Keratinocyte (primary cell): ENCODE results near the gene DCN. TPM values are rescaled to one million over a fixed set of nuclear protein-coding genes. Genes with fewer than 3 reads are reported as not detected.

Experiments used
- DNase-seq: peaks from one replicate; pipeline ENCODE4 v3.0.0-alpha.2; 2011; ENCODE audit warnings: low read depth, missing footprints, low spot score
- FAIRE-seq: peaks from 2 replicates; lab custom pipeline; 2011; peaks lifted over from hg19 to GRCh38; lab: Jason Lieb, UNC
- H2AFZ ChIP-seq: 2 replicates; pipeline ENCODE4 v1.6.0; 2012; ENCODE audit warnings: low read length, control low read depth, inconsistent platforms; ENCODE audit not compliant: control insufficient read depth
- H3K27ac ChIP-seq: 2 replicates; pipeline ENCODE4 v1.5.1; 2011; ENCODE audit warnings: low read length; ENCODE audit not compliant: control insufficient read depth, insufficient read depth
- H3K27me3 ChIP-seq: 3 replicates; pipeline ENCODE4 v1.6.0; 2011; ENCODE audit warnings: low read length; ENCODE audit not compliant: control insufficient read depth, insufficient read depth; ENCODE audit errors: extremely low read depth
- H3K36me3 ChIP-seq, 2 experiments: 2 replicates in 1 of 2; 3 replicates in 1 of 2; pipeline ENCODE4 v1.5.1; 2011; ENCODE audit warnings: low read length in 2 of 2, mild to moderate bottlenecking in 1 of 2; ENCODE audit not compliant: control insufficient read depth in 2 of 2, insufficient read depth in 2 of 2; ENCODE audit errors: extremely low read depth in 1 of 2
- H3K4me1 ChIP-seq: 3 replicates; pipeline ENCODE4 v1.5.1; 2011; ENCODE audit warnings: low read length; ENCODE audit not compliant: control insufficient read depth, insufficient read depth; ENCODE audit errors: extremely low read depth
- H3K4me2 ChIP-seq: 3 replicates; pipeline ENCODE4 v1.6.0; 2011; ENCODE audit warnings: low read depth, low read length; ENCODE audit not compliant: control insufficient read depth, insufficient read depth; ENCODE audit errors: extremely low read depth
- H3K4me3 ChIP-seq, 3 experiments: fragments of 200-600 bp in 1 of 3; sonication (generic) in 1 of 3; 2 replicates in 2 of 3; 3 replicates in 1 of 3; pipeline ENCODE4 v1.5.1; 2011 to 2016; ENCODE audit warnings: low read length in 3 of 3, mild to moderate bottlenecking in 3 of 3, control low read depth in 2 of 3, inconsistent platforms in 1 of 3, low read depth in 1 of 3, mixed read lengths in 1 of 3, mixed run types in 1 of 3, moderate library complexity in 1 of 3; ENCODE audit not compliant: control insufficient read depth in 2 of 3, insufficient read depth in 2 of 3; ENCODE audit errors: extremely low read depth in 1 of 3
- H3K79me2 ChIP-seq: 2 replicates; pipeline ENCODE4 v1.6.0; 2012; ENCODE audit warnings: low read length; ENCODE audit not compliant: control insufficient read depth, insufficient read depth
- H3K9ac ChIP-seq: 3 replicates; pipeline ENCODE4 v1.6.0; 2011; ENCODE audit warnings: low read length; ENCODE audit not compliant: control insufficient read depth, insufficient read depth; ENCODE audit errors: extremely low read depth
- H3K9me1 ChIP-seq: 3 replicates; pipeline ENCODE4 v1.6.0; 2011; ENCODE audit warnings: low read length; ENCODE audit not compliant: control insufficient read depth, insufficient read depth; ENCODE audit errors: extremely low read depth
- H3K9me3 ChIP-seq: 2 replicates; pipeline ENCODE4 v1.5.1; 2012; ENCODE audit warnings: low read depth, low read length; ENCODE audit not compliant: control insufficient read depth
- H4K20me1 ChIP-seq: 3 replicates; pipeline ENCODE4 v1.6.0; 2011; ENCODE audit warnings: low read length; ENCODE audit not compliant: control insufficient read depth, insufficient read depth; ENCODE audit errors: extremely low read depth
- CTCF ChIP-seq, 3 experiments: IDR thresholded peaks in 1 of 3; conservative IDR thresholded peaks in 1 of 3; optimal IDR thresholded peaks in 1 of 3; 2 replicates in 2 of 3; 3 replicates in 1 of 3; pipeline versions ENCODE3 to v1.5.1; 2011; ENCODE audit warnings: low read length in 3 of 3, mild to moderate bottlenecking in 3 of 3, moderate library complexity in 2 of 3, control low read depth in 1 of 3, inconsistent platforms in 1 of 3; ENCODE audit not compliant: insufficient read depth in 2 of 3; ENCODE audit errors: extremely low read depth in 1 of 3
- EZH2 ChIP-seq: IDR thresholded peaks from one replicate; pipeline ENCODE4 v1.6.1; 2012; ENCODE audit warnings: inconsistent platforms, mild to moderate bottlenecking, low read length, moderate library complexity
- dilution Hi-C: fragments of 300-500 bp; cut with MboI; formaldehyde crosslinking; loops from one replicate; pipeline ENCODE4 v1.7.0; 2020; ENCODE audit warnings: low sequenced_read_pairs; ENCODE audit not compliant: extremely low pct_ligation_motif_present
- polyA plus RNA-seq, 5 experiments: library from polyadenylated mRNA; depleted of rRNA in 3 of 5; stranded (reverse) in 3 of 5; stranded (forward) in 1 of 5; unstranded in 1 of 5; fragments of >200 nt; gene quantifications; 1 replicate in 1 of 5; 2 replicates in 3 of 5; 3 replicates in 1 of 5; pipeline versions ENCODE4 v1.2.1 to v1.2.3, GENCODE V29; 2011 to 2012; ENCODE audit warnings: missing spikeins in 2 of 5, low read depth in 1 of 5, low replicate concordance in 1 of 5

DCN gene
- polyA plus RNA-seq, 1 donor (not counting 4 experiments of a cell fraction or from before 2014, with no cell fraction given) = 2.5 TPM

GRCh38 chr12:91161009-91161408 lies 21.6 kb downstream of the DCN start:
- no peaks in the 10 kb centered on the region for H3K36me3 ChIP-seq
- TF ChIP-seq CTCF (optimal IDR thresholded peaks at IDR 0.05 in 1 of 3, IDR thresholded peaks at IDR 0.05 in 1 of 3, conservative IDR thresholded peaks at IDR 0.05 in 1 of 3; ENCODE audit: extremely low read depth in 1 of 3, insufficient read depth in 2 of 3, low read length in 3 of 3) (no peak), EZH2 (no peak)
- no peaks in the 10 kb centered on the region for H3K4me1 ChIP-seq
- DNase-seq (no peak), FAIRE-seq (no peak)
- dilution Hi-C loops = no loop called here
- H3K9me1 ChIP-seq = no peaks in the 10 kb centered on the region
- H3K79me2 ChIP-seq = no peaks in the 10 kb centered on the region
- no peaks in the 10 kb centered on the region for H3K27me3 ChIP-seq
- H3K4me2 ChIP-seq = no peak overlapping the region
- H3K9ac ChIP-seq = no peak overlapping the region
- no peak overlapping the region for H3K4me3 ChIP-seq
- H4K20me1 ChIP-seq = no peaks in the 10 kb centered on the region
- H3K9me3 ChIP-seq = no peaks in the 10 kb centered on the region
- H3K27ac ChIP-seq = no peak overlapping the region
- no peak overlapping the region for H2AFZ ChIP-seq

- no peak overlapping the region for H2AFZ ChIP-seq
- no peaks in the 10 kb centered on the region for H3K9me1 ChIP-seq
- no peaks in the 10 kb centered on the region for H3K27me3 ChIP-seq
- FAIRE-seq (no peak), DNase-seq (no peak)
- H3K9me3 ChIP-seq = no peaks in the 10 kb centered on the region
- H3K9ac ChIP-seq = no peak overlapping the region
- no peak overlapping the region for H3K4me2 ChIP-seq
- no peak overlapping the region for H3K27ac ChIP-seq
- TF ChIP-seq CTCF (optimal IDR thresholded peaks at IDR 0.05 in 1 of 3, IDR thresholded peaks at IDR 0.05 in 1 of 3, conservative IDR thresholded peaks at IDR 0.05 in 1 of 3; ENCODE audit: extremely low read depth in 1 of 3, insufficient read depth in 2 of 3, low read length in 3 of 3) (no peak), EZH2 (no peak)
- H3K4me3 ChIP-seq = no peak overlapping the region
- no peaks in the 10 kb centered on the region for H3K79me2 ChIP-seq
- H3K4me1 ChIP-seq = no peaks in the 10 kb centered on the region
- H3K36me3 ChIP-seq = no peaks in the 10 kb centered on the region
- no peaks in the 10 kb centered on the region for H4K20me1 ChIP-seq
- dilution Hi-C loops = no loop called here
Measured at GRCh38 chr12:91155990-91156389, 26.6 kb downstream of the DCN start.
